ENCODE measurements around the gene PGC.

The PGC gene

DNA sequence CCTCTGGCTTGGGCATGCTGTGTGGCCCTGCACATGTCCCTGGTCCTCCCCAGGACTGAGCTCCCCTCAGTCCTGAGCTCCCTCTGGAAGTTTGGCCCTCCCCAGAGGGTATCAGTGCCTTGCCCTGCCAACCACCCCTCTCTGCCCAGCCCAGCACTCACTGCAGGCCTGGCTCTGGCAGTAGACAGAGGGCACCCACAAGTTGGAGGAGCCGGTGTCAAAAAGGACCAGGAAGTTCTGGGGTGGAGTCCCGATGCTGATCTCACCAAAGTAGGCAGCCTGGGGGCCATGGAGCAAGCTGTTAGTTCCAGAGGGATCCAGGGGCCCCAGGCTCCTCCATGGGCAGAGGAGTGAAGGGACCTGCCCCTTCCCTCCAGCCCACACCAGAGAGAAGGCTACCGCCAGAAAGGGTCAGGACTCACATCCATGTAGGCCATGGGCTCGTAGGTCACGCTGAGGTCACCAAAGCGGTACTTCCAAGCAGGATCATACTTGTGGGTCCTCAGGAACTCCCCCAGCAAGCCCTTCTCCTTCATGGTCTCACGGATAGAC is 2.9 kb downstream of the PGC start:
- DNase-seq: no peak

- no peak for DNase-seq
Measured at GRCh38 chr6:41743406-41744235, 3.6 kb downstream of the PGC start.

GRCh38 chr6:41741625-41742490 is 5.3 kb downstream of the PGC start:
- DNase-seq: no peak

DNA sequence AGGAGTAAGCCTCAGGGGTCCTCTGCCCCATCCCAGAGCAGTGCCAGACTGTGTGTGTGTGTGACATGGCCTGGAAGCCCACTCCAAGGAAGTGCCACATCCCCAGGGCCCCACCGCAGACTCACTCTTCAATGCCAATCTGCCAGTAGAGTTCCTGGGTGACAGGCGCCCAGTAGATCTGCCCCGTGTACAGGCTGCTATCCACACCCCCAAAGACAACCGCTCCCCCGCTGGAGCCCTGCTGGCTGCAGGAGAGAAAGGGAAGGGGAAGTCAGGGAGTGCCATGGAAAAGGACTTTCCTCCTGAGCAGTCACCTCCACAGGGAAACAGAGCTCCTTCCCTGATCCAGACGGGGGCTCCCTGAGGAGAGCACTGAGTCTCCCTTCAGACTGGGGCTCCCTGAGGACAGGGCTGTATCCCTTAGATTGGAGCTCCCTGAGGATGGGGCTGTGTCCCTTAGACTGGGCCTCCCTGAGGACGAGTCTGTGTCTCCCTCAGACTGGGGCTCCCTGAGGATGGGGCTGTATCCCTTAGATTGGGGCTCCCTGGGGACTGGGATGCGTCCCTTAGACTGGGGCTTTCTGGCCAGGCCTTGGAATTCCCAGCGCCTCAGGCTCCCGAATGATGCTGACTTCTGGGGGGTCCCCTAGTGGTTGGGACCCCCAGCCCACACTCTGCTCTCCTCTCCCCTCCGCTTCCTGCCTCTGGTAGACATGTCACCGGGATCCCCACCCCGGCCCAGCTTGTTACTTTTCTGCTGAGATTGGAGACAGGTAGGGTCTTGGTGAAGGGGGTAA is 6.6 kb downstream of the PGC start:
- DNase-seq: no peak

DNA sequence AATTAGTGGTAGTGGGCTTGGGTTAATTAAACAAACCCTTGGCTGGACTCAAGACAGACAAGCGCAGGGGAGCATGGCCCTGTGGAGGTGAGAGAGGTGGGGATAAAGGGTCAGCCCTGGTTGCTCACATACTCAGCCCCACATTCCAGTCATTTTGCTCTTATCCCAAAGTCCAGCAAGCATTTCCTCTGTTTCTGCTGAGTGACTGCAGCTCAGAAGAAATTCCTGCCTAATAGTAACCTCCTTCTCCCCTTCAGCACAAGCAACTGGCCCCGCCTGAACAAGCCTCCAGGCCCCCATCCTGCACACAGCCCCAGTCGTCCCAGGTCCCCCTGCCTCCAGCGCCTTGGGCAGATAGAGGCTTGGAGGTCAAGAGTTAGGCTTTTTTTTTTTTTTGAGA is 8.2 kb downstream of the PGC start:
- no peak for DNase-seq

DNA sequence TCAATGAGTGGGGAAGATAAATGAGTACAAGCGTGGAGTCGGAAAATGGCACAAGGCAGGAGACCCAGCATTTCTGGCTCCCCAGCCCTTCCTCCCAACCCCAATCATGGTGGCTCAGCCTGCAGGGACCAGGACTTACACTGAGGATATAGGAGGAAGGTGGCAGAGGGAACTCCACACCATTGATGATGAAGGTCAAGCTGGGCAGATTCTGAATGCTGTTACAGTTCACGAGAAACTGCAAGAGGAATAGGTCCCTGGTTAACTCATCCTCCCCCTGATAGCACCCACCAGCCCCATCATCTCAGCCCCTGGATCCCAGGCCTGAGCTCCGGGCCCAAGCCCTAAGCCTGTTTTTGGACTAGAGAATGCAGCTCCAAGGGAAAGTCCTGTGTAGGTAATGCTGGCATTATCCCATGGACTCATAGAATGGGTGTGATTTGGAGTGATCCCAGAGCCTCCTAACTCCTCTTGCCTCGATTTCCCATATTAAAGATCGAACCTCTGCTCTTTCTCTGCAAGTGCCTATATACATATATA is 9.5 kb downstream of the PGC start:
- DNase-seq: no peak

- DNase-seq: no peak
Measured at GRCh38 chr6:41736800-41737555, 10.2 kb downstream of the PGC start.

GRCh38 chr6:41736186-41736733 is 10.9 kb downstream of the PGC start:
- DNase-seq: no peak

- peak; percentile 92 for DNase-seq
Measured at GRCh38 chr6:41735427-41736185, 11.6 kb downstream of the PGC start, which contains the start of gene TFEB. TFEB (minus strand) TSS chr6:41735608; CDS start chr6:41691213, 44,395 bp downstream.

- DNase-seq: peak; percentile 62
Measured at GRCh38 chr6:41734666-41735426, 12.4 kb downstream of the PGC start.

DNA sequence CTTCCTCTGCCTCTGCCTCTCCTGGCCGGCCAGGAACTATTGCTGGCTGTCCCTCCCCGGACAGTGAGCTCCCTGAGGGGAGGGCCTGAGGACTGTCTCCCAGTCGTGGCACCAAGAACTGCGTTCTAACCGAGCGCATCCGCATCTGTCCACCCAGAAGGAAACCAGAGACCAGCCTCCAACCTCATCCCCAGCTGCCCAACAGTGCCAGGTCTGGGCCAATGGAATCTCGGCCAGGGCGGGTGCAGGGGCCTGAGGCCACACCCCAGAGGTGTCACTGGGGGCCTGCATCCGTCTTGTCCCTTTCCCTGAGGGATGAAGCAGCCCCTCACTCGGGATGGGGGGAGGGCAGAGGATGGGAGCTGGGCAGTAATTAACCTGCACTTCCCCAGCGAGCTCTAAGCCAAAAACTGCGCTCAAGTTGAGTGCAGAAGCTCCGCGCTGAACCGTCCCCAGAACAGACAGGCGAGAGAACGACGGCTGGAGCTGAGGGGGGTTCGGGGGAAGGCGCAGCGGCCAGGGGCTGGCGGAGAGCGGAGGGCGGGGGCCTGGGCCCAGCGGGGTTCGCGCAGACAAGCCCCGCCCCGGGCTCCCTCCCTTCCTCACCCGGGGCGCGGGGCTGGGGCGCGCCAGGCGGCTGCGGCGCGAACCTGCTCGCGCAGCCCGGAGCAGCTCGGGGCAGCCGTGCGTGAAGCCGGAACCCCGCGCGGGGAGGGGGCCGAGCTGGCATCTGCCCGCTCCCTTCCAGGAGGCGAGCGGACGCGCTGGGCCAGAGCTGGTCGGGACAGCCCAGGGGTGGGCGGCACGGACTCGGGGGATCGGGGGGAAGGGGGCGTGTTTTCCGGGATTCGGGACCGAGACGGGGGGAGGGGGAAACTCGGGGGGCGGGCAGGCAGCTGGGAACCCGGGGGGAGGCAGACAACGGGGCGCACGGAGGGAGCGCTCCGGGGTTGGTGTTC is 13.2 kb downstream of the PGC start:
- peak; percentile 60 for DNase-seq

DNA sequence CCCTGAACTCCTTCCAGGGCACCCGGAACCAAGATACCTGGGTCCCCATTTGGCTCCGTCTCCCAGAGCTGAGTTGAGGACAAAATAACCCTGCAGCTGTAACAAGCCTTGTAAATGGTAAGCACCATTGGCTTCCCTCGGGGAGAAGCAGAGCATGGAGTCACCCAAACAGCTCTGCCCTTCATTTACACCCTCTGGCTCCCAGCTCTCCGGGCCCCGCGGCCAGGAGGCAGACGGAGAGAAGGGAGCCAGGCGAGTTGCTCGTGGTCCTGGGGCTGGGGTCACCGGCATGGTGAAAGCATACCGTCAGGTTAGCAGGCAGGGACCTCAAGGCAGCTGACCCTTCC is 13.9 kb downstream of the PGC start:
- DNase-seq: no peak

DNA sequence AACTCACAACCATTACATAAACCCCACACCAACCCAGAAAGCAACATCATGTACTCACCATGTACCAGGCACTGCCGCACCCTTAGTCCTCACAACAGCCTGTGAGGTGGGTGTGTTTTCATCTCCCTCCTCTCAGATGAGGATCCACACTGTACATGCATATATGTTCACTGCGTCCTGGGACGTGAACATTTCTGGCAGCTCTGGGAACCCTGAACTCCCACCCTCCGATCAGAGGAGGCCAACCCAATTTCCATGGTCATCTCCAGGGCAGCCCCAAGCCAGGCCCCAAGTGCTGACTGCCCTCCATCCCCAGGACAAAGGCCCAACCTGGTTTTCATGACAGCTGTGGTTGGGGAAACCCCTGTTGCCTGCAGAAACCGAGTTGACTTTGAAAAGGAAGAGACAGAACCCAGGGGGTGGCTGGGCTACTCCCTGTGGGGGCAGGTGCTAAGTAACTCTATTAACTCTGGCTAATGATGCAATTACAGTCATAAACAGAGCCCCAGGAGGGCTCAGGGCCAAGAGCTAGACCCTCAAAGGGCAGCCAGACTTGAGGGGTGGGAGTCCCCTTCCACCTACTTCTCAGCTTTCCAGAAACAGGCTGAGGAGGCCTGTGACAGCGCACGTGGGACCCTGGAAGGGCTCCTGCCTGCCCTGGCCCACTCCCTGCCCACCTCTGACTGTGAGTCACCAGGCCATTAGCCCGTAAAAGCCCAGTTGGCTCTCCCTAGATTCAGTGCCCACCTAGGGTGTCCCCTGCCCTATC is 14.4 kb downstream of the PGC start:
- peak; percentile 54 for DNase-seq

DNA sequence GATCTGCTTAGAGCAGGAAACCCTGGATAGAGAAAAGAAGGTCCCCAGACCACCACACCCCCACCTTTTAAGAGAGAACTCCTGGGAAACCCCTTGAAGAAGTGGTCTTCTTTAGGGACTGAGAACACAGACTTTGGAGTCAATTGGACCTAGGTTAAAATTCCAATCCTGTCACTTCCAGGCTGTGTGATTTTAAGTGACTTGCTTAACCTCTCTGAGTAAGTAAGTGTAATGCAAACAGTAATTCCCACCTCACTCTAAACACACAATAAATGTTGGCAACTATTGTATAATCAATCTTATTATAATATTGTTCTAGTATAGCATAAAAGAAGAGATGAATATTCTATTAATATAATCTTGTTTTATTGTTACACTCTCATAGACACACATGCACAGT is 15.0 kb downstream of the PGC start:
- DNase-seq: no peak

DNA sequence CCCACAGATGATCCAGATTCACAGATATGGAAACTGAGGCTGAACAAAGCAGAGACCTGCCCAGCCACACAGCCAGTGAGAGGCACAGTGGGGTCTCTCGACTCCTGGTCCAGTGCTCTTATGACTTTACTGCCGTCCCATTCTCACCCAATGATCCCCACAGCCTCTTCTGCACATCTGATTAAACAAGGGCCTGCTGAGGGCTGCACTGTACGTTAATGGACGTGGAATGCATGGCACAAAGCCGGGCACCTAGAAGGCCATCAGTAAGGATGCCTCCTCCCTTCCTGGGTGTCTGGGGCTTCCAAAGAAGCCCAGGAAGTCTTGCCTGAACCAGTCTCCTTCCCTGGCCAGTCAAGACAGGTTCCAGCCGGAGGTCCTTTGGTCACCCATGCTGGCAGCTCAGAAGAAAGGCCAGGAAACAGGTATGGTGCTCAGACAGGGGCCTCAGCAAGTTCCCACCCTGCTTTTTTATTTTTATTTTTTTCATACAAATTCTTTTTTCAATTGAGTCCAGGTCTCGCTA is 15.6 kb downstream of the PGC start:
- DNase-seq: no peak

GRCh38 chr6:41730531-41731436 is 16.4 kb downstream of the PGC start:
- DNase-seq: no peak
